ENCODE measurements around the gene COBL.

The COBL gene

DNA sequence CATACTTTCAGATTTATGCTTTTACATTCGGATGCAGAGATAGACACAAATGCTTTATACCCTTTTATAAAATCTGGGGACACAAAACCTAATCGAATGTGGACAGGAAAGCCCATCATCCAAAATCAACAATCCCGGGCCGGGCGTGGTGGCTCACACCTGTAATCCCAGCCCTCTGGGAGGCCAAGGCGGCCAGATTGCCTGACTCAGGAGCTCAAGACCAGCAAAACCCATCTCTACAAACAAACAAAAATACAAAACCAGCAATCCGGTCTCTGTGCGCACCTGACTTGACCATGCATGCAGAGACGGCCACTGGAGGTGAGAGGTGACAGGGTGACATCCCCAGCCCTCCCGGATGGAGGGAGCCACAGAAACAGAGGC lies 13.5 kb downstream of the COBL start:
- no peak overlapping the region for H3K4me3 ChIP-seq (ENCODE audit: low read depth, low read length)

DNA sequence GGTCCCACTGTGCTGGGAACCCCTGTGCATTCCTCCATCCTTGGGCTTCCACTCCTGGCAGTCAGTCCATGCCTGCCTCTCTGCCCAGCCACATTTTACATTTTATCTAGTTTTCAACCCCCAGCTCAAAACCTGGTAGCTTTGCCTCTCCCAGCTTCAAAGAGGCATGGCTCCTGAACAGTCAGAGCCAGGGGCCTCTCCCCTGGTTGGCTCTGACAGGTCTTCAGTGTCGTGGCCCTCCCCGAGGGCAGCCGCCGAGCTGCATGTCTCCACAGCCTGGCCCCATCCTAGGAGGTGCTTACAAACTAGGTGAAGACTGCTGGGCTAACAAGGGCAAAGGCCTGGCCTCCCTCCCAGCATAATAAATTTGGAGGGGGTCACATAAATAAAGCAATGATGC lies 14.8 kb downstream of the COBL start:
- TF ChIP-seq, protein P1, sequence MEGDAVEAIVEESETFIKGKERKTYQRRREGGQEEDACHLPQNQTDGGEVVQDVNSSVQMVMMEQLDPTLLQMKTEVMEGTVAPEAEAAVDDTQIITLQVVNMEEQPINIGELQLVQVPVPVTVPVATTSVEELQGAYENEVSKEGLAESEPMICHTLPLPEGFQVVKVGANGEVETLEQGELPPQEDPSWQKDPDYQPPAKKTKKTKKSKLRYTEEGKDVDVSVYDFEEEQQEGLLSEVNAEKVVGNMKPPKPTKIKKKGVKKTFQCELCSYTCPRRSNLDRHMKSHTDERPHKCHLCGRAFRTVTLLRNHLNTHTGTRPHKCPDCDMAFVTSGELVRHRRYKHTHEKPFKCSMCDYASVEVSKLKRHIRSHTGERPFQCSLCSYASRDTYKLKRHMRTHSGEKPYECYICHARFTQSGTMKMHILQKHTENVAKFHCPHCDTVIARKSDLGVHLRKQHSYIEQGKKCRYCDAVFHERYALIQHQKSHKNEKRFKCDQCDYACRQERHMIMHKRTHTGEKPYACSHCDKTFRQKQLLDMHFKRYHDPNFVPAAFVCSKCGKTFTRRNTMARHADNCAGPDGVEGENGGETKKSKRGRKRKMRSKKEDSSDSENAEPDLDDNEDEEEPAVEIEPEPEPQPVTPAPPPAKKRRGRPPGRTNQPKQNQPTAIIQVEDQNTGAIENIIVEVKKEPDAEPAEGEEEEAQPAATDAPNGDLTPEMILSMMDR (IDR thresholded peaks at IDR 0.05; ENCODE audit: low read depth, low read length) = no peak
- no peak overlapping the region for H3K4me3 ChIP-seq (ENCODE audit: low read depth, low read length)

More for the DNA sequence above, 13.5 kb downstream of the COBL start:
- TF ChIP-seq, protein P1 (IDR thresholded peaks at IDR 0.05; ENCODE audit: low read depth, low read length) = no peak

DNA sequence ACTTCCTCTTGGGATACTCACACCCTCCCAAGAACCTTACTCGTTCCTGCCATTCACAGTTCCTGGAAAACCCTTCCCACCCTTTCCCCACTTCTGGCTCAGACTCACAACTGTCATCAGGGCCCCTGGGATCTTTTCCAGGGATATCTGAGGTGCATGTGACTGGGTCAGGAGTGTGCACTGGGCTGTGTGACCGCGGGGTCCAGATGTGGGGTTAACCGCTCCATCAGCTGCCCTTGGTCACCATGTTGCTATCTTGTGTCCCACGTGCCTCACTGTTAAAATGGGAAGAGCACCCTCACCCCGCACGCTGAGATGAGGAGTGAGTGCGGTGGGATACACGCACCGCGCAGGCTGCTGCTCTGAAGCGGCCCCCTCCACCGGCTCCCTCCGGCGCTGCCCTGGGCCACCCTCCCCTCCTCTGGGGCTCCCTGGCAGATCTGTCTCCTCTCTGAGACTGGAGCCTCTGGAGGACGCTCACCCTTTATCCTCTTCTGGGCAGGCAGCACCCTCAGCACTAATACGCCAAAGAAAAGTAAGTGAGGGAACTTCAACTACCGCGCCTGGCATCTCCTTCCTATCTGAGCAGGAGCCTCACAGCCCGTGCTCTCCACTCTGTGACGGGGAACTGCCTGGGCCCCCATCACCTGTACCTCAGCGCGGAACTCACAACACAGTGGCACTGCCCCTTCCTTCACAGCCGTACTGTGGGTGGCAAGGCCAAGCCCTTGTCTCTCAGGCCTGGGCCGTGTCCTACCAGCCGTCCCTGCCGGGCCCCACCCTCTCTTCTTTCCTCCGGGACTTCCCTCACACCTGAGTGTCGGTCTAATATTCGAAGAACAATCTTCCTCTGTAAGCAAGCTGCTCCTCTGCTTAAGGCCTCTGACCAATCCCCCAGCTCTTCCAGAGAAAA lies 15.6 kb downstream of the COBL start:
- H3K4me3 ChIP-seq (ENCODE audit: low read depth, low read length) = no peak overlapping the region
- TF ChIP-seq, protein P1 (IDR thresholded peaks at IDR 0.05; ENCODE audit: low read depth, low read length) = no peak

DNA sequence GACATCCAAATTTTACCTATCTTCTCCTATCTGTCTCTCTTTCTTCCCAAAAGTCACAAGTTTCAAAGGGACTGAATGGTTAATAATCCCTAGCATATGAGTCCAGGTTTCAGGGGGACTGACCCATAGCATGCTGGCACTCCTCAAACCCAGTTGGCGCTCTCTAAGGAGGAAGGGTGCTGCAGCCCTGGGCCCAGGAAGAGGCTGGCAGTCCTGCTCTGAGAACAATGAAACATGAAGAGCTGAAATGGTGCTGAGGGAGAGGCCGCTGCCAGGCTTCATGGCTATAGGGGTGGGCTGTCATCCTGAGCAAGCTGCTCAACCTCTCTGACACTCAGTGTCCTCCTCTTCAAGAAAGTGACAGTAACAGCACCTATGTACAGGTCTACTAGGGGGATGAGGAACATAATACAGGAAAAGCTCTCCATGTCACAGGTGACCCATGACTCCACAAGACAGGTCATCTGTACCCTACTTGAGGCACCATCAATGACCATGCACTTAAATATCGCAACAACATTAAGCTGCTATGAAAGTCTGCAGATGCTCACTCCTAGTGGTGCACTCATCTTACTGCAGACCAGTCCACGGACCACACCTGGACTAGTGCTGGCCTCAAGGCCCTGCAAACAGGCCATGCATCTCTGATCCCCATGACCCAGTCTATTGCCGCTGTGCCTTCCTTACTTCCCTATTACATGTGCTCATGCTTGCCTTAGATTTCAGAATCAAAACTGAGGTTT lies 17.0 kb downstream of the COBL start:
- H3K4me3 ChIP-seq (ENCODE audit: low read depth, low read length) = no peak overlapping the region
- TF ChIP-seq, protein P1 (IDR thresholded peaks at IDR 0.05; ENCODE audit: low read depth, low read length) = no peak

DNA sequence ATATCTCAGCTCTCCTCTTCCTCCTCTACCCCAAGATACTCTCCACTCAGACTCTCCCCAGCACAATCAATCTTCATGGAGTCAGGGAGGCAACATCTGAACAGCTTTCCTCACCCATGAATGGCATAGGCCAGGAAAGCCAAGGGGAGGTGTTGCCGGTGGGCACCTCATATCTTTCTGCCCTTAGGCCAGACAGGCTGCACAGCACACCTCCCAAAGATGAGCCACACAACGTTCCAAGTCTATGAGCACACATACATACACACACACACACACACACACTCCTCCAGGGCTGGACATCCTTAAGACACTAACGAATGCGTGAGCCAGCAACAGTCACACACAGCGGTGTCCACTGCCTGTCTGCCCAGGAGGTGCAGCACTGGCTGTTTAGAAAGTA lies 17.7 kb downstream of the COBL start:
- TF ChIP-seq, protein P1 (IDR thresholded peaks at IDR 0.05; ENCODE audit: low read depth, low read length) = no peak
- H3K4me3 ChIP-seq (ENCODE audit: low read depth, low read length) = no peak overlapping the region

DNA sequence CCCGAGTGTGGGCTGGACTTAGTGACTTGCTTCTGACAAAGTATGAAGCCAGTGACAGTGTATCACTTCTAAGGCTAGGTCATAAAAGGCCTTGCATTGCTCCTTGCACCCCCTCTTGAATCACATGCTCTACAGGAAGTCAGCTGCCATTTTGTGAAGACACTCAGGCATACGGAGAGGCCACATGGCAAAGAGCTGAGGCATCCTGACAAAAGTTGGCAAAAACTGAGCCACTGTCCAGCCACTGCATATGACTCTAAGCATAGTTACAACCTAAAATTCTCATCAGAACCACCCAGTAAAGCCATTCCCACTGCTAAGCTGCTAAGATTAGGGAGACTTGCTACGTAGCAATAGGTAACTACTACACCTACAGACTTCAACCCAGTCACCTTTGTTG lies 18.6 kb downstream of the COBL start:
- H3K4me3 ChIP-seq (ENCODE audit: low read depth, low read length) = no peak overlapping the region
- TF ChIP-seq, protein P1 (IDR thresholded peaks at IDR 0.05; ENCODE audit: low read depth, low read length) = no peak
